Endothelial cell (in vitro differentiated cells): ENCODE results near the gene FBXL14. TPM values are rescaled to one million over a fixed set of nuclear protein-coding genes. Genes with fewer than 3 reads are reported as not detected.

Source experiments
- DNase-seq: peaks from one replicate; pipeline ENCODE4 v3.0.0; 2021; ENCODE audit warnings: low spot score
- H3K27ac Mint-ChIP-seq: one replicate; pipeline ENCODE4 v1.8.0; 2021; ENCODE audit warnings: mixed read lengths, inconsistent platforms; ENCODE audit not compliant: unreplicated experiment
- H3K27me3 Mint-ChIP-seq: one replicate; pipeline ENCODE4 v1.8.0; 2021; ENCODE audit warnings: mild to moderate bottlenecking, moderate library complexity, mixed read lengths, inconsistent platforms; ENCODE audit not compliant: unreplicated experiment
- H3K36me3 Mint-ChIP-seq: one replicate; pipeline ENCODE4 v1.8.0; 2021; ENCODE audit warnings: mild to moderate bottlenecking, low read depth, mixed read lengths, inconsistent platforms; ENCODE audit not compliant: unreplicated experiment
- H3K4me1 Mint-ChIP-seq: one replicate; pipeline ENCODE4 v1.8.0; 2021; ENCODE audit warnings: mild to moderate bottlenecking, mixed read lengths, inconsistent platforms; ENCODE audit not compliant: unreplicated experiment
- H3K4me3 Mint-ChIP-seq: one replicate; pipeline ENCODE4 v1.8.0; 2021; ENCODE audit warnings: mild to moderate bottlenecking, mixed read lengths, inconsistent platforms; ENCODE audit not compliant: unreplicated experiment
- H3K9me3 Mint-ChIP-seq: one replicate; pipeline ENCODE4 v1.8.0; 2021; ENCODE audit warnings: mixed read lengths, inconsistent platforms; ENCODE audit not compliant: unreplicated experiment
- long read RNA-seq: library from polyadenylated mRNA; unstranded; transcript quantifications from one replicate; pipeline ENCODE4 v2.0.0, GENCODE V29; 2020; ENCODE audit not compliant: unreplicated experiment
- total RNA-seq: library from RNA; stranded (reverse); fragmentation: NEBNext Ultra II Directional; extraction: Animal tissue kit (Norgen Biotek cat#: 25700); gene quantifications from one replicate; pipeline ENCODE4 v1.2.1, GENCODE V29; 2021; ENCODE audit not compliant: unreplicated experiment
- TF ChIP-seq, protein P1 (sequence below): fragments of 200-600 bp; sonication (generic); IDR thresholded peaks from one replicate; pipeline ENCODE4 v1.5.0; 2021; ENCODE audit warnings: antibody characterized with exemption; ENCODE audit not compliant: unreplicated experiment

The FBXL14 gene, protein sequence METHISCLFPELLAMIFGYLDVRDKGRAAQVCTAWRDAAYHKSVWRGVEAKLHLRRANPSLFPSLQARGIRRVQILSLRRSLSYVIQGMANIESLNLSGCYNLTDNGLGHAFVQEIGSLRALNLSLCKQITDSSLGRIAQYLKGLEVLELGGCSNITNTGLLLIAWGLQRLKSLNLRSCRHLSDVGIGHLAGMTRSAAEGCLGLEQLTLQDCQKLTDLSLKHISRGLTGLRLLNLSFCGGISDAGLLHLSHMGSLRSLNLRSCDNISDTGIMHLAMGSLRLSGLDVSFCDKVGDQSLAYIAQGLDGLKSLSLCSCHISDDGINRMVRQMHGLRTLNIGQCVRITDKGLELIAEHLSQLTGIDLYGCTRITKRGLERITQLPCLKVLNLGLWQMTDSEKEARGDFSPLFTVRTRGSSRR
- total RNA-seq = 14.7 TPM
- long read RNA-seq, partial matches to known transcripts = 0 of 1 reads
- long read RNA-seq, other reads (novel, unspliced or antisense) = 1 of 1 reads

DNA sequence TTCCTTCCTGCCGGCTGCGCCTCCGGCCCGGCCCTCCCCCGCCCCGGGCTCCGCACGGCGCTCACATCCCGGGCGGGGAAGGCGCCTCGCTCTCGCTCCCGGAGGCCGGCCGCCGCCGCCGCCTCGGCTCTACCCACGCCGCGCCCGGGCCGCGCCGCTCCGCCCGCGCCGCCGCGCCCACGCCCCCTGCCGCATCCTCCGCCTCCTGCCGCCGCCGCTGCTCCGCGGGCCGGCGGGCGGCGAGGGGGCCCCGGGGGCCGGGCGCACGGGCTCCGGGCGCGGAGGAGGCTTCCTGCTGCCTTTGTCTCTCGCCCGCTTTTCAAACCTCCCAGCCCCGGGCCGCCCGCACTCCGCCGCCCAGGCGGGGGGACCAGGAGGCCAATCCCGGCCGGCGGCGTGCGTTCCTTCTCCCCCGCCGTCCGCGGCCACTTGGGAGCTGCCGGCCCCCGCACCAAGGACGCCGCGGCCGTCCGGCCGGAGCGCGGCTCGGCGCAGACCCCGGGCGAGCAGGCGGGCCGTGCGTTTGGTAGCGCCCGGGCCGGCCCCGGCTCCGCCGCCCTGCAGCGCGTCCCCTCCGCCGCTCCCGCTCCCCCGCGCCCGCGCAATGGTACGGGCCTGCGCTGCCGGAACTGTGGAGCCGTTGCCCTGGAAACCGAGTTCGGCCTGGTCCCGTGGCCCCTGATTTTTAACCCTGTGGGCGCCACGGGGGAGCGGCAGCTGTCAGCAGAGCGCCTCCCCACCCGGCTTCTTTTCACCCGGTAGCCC is at the start of gene FBXL14:
Gene FBXL14 (minus strand): TSS at position 321 of the 765 bp plus-strand sequence. CDS start 515 bp downstream, outside the sequence.
- peak within 1 kb of the TSS; percentile 96 for H3K27ac Mint-ChIP-seq
- H3K27me3 Mint-ChIP-seq = peaks cover 18% of the 10 kb centered on the region

DNA sequence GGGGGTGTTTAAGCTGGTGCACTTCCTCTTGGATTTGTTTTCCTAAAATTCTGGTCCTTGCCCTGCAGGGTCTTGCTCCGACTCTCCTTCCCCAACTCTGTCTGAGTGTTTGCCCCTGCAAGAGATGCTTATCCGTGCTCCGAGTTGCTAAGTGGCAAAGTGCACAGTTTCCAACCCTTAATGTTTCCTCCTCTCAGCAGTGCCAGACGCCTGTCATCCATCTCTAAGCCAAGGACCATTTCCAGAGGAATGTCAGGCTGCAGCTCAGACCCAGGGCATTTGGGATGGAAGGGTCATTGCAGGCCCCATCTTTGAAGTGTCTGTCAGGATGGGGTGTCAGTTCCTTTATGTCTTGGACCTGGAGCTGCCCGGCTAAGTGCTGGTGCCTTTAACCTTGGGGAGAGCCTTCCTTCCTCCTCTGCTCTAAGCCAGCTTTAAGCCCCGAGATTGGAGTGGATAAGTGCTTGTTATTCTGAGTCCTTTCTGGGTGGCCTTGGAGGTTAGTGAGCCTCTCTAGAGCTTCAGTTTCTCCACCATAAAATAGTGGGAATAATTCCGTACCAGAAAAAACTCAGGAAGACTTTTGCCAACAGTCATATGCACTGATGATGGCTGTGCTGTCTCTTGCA is 49.6 kb upstream of the FBXL14 start:
- Mint-ChIP-seq H3K4me1 (peaks cover 4% of the 10 kb centered on the region), H3K27me3 (peaks cover 4% of the 10 kb centered on the region), H3K4me3 (no peak overlapping the region), H3K36me3 (no peaks in the 10 kb centered on the region), H3K9me3 (no peaks in the 10 kb centered on the region), H3K27ac (no peak overlapping the region)
- TF ChIP-seq, protein P1, sequence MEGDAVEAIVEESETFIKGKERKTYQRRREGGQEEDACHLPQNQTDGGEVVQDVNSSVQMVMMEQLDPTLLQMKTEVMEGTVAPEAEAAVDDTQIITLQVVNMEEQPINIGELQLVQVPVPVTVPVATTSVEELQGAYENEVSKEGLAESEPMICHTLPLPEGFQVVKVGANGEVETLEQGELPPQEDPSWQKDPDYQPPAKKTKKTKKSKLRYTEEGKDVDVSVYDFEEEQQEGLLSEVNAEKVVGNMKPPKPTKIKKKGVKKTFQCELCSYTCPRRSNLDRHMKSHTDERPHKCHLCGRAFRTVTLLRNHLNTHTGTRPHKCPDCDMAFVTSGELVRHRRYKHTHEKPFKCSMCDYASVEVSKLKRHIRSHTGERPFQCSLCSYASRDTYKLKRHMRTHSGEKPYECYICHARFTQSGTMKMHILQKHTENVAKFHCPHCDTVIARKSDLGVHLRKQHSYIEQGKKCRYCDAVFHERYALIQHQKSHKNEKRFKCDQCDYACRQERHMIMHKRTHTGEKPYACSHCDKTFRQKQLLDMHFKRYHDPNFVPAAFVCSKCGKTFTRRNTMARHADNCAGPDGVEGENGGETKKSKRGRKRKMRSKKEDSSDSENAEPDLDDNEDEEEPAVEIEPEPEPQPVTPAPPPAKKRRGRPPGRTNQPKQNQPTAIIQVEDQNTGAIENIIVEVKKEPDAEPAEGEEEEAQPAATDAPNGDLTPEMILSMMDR = no peak
- no peak for DNase-seq

More for the DNA sequence above, at the start of gene FBXL14:
- peaks cover 12% of the 10 kb centered on the region for H3K36me3 Mint-ChIP-seq
- TF ChIP-seq, protein P1 = no peak
- DNase-seq = peak; percentile 96
- H3K4me1 Mint-ChIP-seq = peaks cover 45% of the 10 kb centered on the region
- H3K9me3 Mint-ChIP-seq = no peaks in the 10 kb centered on the region
- H3K4me3 Mint-ChIP-seq = peak within 1 kb of the TSS; percentile 95

DNA sequence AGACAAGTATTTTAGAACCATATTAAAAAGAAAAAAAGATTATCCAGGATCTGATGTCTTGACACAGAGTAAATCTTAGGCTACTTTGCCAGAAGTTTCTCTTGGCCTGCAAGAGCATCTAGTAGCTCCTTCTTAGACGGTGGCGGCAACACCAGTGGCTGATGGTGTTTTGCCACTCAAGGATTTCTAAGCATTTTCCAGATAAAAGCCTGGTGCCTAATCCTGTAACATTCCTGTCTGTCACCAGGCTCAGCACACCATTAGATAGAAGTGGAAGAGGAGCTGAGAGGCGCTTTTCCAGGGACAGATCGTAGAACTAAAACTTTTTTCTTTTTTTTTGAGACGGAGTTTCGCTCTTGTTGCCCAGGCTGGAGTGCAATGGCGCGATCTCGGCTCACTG is 48.7 kb upstream of the FBXL14 start:
- no peak overlapping the region for H3K27ac Mint-ChIP-seq
- TF ChIP-seq, protein P1 = no peak
- peaks cover 3% of the 10 kb centered on the region for H3K36me3 Mint-ChIP-seq
- peaks cover 5% of the 10 kb centered on the region for H3K27me3 Mint-ChIP-seq
- H3K9me3 Mint-ChIP-seq = no peaks in the 10 kb centered on the region
- peaks cover 4% of the 10 kb centered on the region for H3K4me1 Mint-ChIP-seq
- H3K4me3 Mint-ChIP-seq = no peak overlapping the region
- no peak for DNase-seq

DNA sequence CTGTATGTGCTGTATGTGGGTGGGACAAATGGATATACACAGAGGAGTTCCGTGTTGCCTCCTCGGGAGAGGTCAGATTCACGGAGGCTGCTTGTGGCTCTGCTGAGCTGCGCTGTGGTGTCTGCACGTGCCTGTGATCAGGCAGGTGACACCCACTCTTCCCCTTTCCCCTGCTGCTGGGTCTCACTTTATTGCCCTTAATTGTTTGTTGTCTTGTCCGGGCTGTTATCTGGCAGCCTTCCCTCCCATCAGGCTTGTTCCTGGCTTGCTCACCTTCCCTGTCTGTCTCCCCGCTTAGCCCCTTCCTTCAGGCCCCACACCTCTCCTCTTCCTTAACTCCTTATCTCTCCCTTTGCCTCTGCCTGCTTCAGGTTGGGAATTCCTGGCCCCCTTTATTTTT is 48.1 kb upstream of the FBXL14 start:
- peaks cover 4% of the 10 kb centered on the region for H3K4me1 Mint-ChIP-seq
- H3K27ac Mint-ChIP-seq = no peak overlapping the region
- peaks cover 3% of the 10 kb centered on the region for H3K36me3 Mint-ChIP-seq
- TF ChIP-seq, protein P1 = no peak
- no peak overlapping the region for H3K4me3 Mint-ChIP-seq
- no peaks in the 10 kb centered on the region for H3K9me3 Mint-ChIP-seq
- peaks cover 5% of the 10 kb centered on the region for H3K27me3 Mint-ChIP-seq
- DNase-seq = no peak
